GM20431 (cell line): ENCODE data around the gene AFAP1.

ENCODE experiments used
- in situ Hi-C: fragments of 300-500 bp; cut with MseI, MboI; formaldehyde crosslinking; loops from one replicate; pipeline ENCODE4 v1.15.0; 2020; ENCODE audit warnings: low sequenced_read_pairs; ENCODE audit not compliant: unreplicated experiment

AFAP1 gene

DNA sequence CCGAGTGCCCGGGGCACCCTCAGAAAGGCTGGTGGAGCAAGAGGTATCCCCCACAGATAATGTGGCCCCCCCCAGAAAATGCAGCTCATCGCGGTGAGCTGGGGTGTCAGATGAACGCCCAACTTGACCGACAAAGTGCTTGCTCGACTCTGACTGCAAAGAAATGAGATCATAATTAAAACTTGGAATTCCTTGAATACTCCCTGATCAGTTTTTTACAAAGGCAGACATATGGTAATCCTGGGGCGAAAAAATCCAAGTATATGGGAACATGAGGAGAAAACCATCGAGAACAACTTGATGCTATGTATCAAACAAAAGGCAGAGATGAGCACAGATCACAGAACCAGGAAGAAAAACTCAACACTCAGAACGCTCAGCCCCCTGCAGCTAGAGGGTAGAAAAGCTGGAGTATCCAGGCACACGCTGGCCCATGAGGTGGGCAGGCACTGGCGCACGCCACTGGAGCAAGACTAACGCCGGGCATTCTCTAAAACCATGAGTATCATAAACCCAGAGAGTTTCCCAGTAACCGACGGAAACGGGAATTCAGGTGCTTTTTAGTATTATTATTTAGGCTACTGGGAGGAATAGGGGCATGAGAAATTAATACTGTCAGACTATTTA, 127.3 kb downstream of the AFAP1 start:
- in situ Hi-C loops, result no loop called here

DNA sequence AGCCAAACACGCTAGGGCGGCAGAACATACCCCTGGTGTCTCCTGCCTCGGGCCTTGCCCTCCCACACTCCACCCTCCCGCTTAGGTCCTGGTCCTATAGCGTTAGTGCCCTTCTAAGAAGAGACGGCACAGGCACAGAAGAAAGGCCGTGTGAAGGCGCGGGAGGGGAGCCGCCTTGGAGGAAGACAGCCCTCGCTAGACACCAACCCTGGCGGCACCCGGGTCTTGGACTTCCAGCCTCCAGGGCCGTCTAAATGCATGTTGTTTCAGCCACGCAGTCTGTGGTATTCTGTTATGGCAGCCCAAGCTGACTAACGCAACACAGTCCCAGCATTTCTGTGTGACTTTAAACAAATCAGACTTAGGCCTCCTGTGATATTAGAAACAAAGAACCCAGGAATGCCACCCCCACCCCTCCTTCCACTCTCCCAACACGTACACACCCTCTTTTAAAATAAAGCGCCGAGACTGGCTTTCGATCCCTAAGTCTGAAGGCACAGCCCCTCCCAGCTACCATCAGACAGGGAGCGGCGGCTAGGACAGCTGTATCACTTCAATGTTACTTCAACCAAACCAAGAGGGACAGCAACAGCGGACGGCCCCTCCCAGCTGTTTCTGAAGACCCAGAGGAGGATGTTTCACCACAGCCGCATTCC, 128.0 kb downstream of the AFAP1 start:
- in situ Hi-C loops, result no loop called here

DNA sequence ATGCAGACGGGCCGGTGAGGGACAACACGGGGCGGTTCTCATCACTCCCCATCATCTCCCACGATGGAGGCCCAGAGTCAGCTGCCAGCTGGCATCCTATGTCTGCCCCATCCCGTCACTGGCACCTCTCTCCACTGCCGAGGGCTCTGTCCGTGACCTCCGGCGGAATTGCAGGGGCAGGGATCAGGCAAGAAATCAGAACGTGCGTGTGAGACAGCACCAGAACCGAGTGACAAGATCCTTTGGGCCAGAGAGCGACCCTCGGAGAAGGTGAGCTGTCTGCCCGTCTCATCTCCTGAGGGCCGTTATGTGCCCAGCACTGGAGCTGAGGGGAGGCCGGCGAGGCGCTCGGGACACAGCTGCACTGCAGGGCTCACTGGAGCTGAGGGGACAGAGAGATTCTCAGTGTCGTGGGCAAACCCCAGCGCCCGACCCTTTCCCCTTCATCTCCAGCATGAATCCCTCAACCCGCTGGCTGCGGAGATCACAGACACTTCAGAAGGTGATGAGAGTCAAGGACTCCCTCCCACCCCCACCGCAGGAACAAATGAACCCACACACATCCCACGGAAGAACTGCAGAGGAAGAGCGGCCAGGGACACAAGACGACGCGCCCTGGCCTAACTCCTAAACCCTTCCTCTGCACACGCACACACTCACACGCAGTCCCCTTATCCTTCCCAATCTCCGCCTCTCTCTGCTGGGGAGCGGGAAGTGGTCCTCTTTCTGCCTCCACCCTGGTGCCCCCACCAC, 128.7 kb downstream of the AFAP1 start:
- in situ Hi-C loops, result no loop called here

DNA sequence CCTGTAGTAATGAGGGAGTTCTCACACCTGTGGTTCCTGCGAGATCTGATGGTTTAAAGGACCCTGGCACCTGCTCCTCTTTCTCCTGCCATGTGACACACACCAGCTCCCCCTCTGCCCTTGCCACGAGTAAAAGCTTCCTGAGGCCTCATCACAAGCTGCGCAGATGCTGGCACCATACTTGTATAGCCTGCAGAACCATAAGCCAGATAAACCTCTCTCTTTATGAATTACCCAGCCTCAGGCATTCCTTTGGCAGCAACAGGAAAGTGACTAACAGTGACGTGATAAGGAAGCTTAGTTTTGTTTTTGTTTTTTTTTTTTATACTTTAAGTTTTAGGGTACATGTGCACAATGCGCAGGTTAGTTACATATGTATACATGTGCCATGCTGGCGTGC, 130.9 kb downstream of the AFAP1 start:
- in situ Hi-C loops, result loop anchor here (10.0 kb wide), 1 partner anchor 186 kb away; no protein-coding TSS in a partner anchor

DNA sequence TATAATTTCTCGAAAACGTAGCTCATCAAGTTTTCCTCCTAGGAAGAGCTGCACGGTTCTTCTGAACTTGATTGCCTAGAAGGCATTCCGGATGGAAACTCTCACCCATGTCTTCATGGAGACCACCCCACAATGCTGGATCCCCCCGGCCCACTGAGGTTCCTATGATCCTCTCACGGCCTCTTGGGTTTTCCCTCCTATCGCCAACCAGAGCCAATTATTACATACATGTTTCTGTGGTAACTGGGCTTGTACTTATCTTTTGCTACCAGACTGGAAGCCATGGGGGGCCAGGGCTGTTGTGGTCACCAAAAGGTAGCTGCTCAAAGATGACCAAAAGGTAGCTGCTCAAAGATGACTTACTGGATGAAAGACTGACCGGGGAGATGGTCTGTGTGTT, 131.5 kb downstream of the AFAP1 start:
- in situ Hi-C loops, result loop anchor here (10.0 kb wide), 1 partner anchor 187 kb away; no protein-coding TSS in a partner anchor

DNA sequence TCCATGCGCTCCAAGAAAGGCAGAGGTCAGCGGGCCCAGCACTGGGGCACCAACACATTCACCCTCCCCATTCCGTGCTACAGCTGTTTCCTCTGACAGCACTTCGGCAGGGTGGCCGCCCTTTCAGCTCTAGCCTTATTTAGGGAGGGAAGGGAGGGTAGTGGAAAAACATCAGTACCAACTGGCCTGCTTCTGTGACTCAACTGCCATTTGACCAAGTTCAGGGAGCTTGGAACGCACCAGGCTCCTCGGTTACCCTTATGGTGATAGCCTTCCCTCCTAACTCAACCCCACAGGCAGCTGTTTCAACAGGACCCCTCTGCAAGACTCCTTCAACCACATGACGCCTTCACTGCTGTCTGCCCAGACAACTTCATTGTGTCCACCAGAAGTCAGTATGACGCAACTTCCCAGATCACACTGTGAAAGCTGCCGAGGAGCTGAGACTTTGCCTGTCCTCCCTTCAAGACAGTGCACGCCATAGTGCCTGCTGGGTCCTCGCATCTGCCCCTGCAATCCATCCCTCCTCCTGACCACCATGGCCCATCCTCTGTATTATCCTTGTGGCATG, 132.2 kb downstream of the AFAP1 start:
- in situ Hi-C loops, result loop anchor here (10.0 kb wide), 1 partner anchor 187 kb away; no protein-coding TSS in a partner anchor

DNA sequence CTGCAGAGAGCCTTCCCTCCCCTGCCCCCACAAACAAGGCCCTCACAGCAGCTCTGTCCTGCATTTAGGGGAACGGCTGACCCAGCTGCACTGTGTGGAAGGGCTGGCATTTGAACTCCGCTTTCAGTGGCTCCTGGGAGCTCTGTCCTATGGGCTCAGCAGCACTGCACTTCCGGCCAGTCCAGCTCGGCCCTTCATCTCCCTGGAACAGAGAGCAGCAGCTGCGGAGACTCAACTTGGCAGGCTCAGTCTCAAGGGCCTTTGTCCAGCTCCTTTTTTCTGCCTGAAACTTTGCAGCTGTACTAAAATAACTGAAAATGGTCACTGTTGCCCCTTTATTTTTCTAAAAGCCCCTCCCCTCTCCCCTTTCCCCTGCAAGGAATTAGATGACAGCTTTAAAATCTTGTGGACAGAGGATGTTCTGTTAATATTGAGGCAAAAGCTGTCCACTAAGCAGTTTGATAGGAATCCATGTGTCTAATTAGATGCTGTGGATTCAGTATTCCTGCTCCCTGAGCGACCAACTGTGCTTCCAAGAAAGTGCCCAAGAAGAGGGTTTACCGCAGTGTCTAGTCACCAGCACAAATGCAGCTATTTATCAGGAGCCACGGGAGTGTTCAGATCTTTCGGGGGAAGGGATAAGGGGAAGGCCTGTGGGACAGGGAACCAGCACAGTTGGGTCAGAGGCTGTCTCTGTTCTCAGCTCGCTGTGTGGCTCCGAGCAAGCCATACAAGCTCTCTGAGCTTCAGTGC, 133.1 kb downstream of the AFAP1 start:
- in situ Hi-C loops, result loop anchor here (10.0 kb wide), 1 partner anchor 188 kb away; no protein-coding TSS in a partner anchor

DNA sequence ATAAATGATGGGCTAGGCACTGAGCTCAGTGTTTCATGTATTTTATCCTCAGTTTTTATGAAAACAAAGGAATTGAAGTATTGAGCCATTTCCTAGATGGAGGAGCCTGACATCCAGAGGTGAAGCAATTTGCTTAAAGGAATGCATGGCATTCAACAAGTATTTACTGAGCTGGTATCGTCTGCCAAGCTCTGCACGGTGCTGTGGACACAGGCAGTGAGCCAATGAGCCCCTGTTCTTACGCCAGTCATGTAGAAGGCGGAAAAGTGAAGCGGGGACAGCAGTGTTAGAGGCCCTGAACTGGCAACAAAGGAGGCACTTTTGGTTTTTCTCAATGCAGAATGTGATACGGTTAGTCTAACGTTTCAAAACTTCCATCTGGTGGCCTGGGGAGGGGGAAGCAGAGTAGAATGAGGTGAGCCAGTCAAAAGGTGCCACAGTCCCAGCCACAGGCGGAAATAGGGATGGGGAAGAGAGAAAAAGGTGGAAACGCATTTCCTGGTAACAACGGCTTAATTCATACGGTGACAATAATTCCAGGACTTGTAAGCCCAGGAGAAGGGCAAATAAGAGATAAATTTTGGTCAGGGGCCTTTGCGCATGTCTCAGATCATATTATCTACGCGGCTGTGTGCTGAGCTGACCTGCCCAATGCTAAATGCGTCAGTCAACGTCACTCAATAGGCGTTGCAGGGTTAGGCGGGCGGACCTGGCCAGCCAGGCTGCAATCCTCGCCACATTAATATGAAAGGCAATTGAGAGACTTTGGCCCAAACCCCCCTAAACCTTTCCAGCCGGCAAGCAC, 133.9 kb downstream of the AFAP1 start:
- in situ Hi-C loops, result loop anchor here (10.0 kb wide), 1 partner anchor 189 kb away; no protein-coding TSS in a partner anchor

DNA sequence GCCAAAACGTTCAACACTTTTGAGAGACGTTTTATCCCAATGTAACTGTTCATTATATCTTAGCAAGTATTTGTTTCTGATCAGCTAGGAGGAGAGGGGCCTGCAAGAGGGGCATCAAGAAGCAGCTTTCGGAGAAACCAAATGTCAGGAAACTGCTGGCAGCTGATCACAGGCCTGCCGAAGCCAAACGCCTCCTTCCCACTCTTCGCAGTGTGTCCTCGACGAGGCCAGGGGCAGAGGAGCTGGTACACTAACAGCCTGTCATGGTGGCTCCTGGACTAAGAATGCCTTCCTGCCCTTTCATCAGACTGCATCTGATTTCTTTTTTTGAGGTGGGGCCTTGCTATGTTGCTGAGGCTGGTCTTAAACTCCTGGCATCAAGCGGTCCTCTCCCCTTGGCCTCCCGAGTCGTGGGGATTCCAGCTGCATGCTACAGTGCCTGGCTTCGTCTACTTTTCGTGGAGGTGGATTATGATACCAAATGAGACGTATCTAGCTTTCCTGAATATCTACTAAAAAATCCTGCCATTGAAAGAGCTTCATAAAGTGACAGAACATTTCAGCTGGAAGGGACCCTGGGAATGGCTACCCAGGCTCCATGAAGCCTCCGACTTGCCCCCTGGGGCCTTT, 134.8 kb downstream of the AFAP1 start:
- in situ Hi-C loops, result loop anchor here (10.0 kb wide), 1 partner anchor 190 kb away; no protein-coding TSS in a partner anchor

DNA sequence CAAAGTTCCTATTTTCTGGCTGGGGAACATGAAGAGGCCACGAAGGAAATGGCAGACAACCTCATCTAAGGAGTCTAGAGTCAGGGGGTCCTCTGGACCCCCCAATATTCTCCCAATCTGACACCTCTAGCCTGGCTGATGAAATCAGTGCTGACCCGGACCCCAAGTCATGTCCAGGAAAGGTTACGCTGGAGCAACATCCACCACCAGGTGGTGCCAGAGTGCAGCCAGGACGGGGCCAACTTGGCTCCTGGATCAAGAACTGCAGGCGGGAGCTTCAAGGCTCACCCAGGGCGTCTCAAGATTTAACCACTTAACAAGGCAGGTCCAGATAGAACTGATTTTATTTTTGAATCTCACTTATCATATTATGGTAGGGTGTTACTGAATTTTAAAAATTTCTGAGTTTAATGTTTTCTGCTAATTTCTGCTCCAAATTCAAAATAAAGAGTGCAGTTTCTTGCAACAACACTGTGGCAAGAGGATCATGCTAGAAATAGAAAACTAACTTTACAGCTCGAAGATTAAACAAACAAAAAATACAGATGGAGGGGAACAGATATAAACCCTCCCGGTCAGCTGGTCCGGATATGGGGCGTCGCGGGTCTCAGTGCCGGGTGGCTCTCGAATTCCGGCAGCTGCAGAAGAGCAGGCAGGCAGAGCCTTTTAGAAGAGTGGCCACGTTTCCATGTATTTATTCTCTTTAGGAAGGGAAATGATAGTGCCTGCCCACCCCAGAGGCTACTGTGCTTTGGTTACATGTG, 135.5 kb downstream of the AFAP1 start:
- in situ Hi-C loops, result loop anchor here (10.0 kb wide), 1 partner anchor 191 kb away; no protein-coding TSS in a partner anchor

DNA sequence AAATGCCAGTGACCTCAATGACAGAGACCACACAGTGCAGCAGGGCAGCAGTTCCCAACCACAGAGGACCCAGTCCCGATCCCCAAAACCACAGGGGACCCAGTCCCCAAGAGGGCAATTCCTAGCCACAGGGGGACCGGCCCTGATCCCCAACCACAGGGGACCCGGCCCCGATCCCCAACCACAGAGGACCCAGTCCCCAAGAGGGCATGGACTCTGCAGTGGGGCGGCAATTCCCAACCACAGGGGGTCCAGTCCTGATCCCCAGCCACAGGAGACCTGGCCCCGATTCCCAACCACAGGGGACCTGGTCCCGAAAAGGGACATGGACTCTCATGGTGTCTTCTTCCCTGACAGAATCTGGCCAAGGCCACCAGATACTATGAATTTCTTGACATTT, 136.3 kb downstream of the AFAP1 start:
- in situ Hi-C loops, result loop anchor here (10.0 kb wide), 1 partner anchor 191 kb away; no protein-coding TSS in a partner anchor

DNA sequence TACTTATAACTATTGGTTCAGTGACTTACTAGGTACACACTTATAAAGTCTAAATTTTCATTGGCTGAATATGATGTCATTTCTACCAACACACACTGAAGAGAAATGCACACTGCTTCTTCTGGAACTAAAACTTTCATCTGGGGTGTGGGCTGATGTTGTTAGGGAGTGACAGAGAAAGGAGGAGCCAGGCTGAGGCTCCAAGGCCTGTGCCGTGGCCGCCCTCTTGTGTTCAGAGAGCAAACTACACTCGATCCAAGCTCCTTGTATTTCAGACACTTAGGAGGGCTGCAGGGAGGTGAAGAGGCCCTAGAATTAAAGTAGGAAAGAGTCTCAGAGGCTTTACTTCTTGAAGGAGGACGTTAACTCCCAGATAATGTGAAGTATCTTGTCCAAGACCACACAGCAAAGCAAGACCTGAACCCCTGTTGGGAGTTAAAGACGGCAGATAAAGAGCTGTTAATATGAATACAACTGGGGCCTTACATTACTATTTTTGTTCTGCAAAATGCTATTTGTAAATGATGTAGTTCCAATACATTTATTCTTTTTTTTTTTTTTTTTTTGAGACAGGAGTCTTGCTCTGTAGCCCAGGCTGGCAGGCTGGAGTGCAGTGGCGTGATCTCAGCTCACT, 137.5 kb downstream of the AFAP1 start:
- in situ Hi-C loops, result loop anchor here (10.0 kb wide), 1 partner anchor 193 kb away; no protein-coding TSS in a partner anchor

DNA sequence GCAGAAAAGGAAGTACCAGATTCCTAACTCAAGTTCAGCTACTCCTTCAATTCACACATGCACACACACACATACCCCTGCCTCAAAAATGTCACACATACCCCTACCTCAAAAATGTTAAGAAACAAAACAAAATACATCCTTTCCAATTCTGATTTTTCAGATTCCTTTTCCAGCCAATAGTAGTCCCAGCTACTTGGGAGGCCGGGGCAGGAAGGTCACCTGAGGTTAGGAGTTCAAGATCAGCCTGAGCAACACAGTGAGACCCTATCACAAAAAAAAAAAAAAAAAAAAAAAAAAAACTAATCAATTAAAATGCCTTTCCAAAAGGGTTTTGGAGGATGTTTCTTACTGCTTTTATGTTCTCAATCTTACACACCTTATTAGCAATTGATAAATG, 138.0 kb downstream of the AFAP1 start:
- in situ Hi-C loops, result loop anchor here (10.0 kb wide), 1 partner anchor 193 kb away; no protein-coding TSS in a partner anchor

DNA sequence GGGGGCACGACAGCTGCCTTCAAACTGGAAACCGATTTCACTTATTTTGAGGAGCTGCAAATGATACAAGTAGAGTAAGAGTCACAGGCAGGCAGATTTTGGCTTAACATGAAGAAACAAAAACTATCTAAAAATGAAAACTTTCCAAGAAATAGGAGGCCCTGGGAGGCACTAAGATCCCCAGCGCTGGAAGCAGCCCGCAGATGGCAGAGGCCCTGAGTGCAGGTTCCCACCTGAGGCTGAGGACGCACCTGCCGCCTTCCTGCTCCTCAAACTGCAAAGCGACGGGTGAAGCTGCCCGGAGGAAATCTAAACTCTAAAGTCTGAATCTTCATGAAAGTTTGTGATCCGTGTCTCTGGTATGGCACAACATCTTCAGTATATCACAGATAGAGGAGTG, 138.7 kb downstream of the AFAP1 start:
- in situ Hi-C loops, result loop anchor here (10.0 kb wide), 1 partner anchor 194 kb away; no protein-coding TSS in a partner anchor

DNA sequence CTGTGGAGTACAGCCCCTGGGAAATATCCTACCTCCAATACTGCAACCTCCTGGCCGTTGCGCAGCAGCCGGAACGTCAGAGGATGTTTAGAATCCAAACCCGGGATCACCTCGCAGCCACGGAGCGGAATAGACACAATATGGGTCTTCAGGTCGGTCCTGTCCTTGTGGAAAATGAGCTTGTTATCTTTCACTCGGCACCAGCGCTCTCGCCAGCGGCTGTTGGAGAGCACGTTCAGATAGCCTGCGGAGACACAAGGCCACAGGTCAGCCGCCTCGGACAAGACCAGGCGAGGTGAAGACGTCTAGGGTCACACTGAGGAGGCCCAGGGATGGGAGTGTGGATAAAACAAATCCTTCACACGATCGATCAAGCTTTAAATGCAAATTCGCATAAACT, 139.3 kb downstream of the AFAP1 start:
- in situ Hi-C loops, result loop anchor here (10.0 kb wide), 1 partner anchor 194 kb away; no protein-coding TSS in a partner anchor

DNA sequence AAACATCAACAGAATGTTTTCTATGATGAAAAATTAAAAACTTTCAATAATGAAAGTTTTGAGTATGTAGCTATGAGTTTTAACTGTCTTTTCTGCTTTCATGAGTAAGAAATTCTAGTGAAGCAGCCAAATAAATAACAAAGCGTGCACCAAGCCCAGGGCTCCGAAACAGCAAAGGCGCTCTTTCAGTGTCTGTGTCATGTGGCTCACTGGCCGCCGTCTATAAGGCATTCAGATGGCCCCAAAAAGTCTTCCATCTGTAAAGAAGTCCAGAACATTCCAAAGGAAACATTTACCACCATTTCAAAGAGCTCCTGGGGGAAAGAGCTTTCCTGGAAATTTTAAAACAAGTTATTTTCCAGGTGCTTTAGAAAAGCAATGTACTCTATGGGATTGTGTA, 139.9 kb downstream of the AFAP1 start:
- in situ Hi-C loops, result loop anchor here (10.0 kb wide), 1 partner anchor 195 kb away; no protein-coding TSS in a partner anchor

DNA sequence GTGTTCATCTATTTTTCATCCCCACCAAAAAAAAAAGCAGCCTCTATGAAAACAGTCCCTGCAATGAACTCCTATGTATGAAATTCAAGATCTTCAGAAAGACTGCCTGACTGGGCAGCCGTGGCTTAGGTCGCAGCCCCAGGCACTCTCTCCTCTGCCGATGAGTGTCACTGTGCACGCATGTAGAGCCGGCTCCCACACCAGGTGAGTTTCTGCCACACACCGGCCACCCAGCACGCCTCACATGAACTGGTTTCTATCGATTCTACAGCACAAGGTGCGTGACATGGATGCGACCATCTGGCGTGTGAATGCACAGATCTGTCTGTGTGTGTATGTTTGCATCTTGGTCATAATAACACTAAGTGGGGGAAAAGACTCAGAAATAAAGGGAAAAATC, 140.4 kb downstream of the AFAP1 start:
- in situ Hi-C loops, result no loop called here
